ENCODE measurements around the gene FABP6.

Gene FABP6

DNA sequence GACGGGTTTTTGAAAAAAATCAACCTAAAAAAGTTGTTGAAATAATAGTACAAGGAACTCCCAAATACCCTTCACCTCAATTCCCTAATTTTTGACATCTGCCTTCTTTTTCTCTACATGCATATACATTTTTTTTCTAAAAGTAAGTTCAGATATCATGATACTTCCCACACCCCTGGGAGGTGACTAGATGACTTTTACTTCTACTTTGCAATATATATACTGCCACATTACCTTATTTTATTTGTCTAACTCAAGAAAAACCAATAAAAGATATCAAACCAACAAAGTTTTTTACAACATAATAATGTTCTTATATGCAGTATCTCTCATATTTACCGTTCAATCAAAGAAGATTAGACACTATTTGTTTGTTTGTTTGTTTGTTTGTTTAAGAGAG lies 52.0 kb downstream of the FABP6 start:
- DNase-seq (ENCODE audit: low spot score), result no peak
- in situ Hi-C loops (cut with MboI; ENCODE audit: low sequenced_read_pairs, unreplicated experiment), result no loop called here
- TF ChIP-seq, protein P1, sequence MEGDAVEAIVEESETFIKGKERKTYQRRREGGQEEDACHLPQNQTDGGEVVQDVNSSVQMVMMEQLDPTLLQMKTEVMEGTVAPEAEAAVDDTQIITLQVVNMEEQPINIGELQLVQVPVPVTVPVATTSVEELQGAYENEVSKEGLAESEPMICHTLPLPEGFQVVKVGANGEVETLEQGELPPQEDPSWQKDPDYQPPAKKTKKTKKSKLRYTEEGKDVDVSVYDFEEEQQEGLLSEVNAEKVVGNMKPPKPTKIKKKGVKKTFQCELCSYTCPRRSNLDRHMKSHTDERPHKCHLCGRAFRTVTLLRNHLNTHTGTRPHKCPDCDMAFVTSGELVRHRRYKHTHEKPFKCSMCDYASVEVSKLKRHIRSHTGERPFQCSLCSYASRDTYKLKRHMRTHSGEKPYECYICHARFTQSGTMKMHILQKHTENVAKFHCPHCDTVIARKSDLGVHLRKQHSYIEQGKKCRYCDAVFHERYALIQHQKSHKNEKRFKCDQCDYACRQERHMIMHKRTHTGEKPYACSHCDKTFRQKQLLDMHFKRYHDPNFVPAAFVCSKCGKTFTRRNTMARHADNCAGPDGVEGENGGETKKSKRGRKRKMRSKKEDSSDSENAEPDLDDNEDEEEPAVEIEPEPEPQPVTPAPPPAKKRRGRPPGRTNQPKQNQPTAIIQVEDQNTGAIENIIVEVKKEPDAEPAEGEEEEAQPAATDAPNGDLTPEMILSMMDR (IDR thresholded peaks at IDR 0.05; ENCODE audit: borderline replicate concordance, control extremely low read depth, extremely low read depth, insufficient read depth, missing control alignments), result no peak

DNA sequence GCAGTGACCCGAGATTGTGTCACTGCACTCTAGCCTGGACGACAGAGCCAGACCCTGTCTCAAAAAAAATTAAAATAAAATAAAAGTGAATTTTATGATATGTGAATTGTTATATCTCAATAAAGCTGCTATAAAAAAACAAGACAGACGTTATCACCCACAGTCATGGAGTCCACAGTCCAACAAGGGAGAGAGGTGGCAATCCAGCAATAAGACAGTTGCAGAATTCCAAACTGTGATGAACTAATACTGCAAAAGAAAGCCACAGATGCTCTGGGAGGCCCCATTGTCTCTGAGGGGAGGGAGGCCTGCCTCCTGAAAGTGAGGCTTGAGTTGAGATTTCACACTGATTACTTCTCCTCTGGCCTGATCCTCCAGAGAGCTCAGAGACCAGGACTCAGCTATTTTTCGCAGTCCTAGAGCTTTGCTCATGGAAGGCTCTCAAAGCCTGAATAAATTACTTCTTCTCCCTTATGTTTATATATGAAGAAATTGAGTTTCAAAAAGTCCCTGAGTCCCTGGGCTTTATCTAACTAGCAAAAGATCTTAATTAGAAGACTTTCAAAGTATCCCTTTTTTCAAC lies 55.1 kb downstream of the FABP6 start:
- in situ Hi-C loops (cut with MboI; ENCODE audit: low sequenced_read_pairs, unreplicated experiment), result no loop called here
- no peak for DNase-seq (ENCODE audit: low spot score)
- TF ChIP-seq, protein P1 (IDR thresholded peaks at IDR 0.05; ENCODE audit: borderline replicate concordance, control extremely low read depth, extremely low read depth, insufficient read depth, missing control alignments), result no peak

- DNase-seq (ENCODE audit: low spot score), result no peak
- in situ Hi-C loops (cut with MboI; ENCODE audit: low sequenced_read_pairs, unreplicated experiment), result no loop called here
- TF ChIP-seq, protein P1 (IDR thresholded peaks at IDR 0.05; ENCODE audit: borderline replicate concordance, control extremely low read depth, extremely low read depth, insufficient read depth, missing control alignments), result no peak
Measured at GRCh38 chr5:160285316-160285715, 56.0 kb downstream of the FABP6 start.

GRCh38 chr5:160286947-160287346 lies 57.6 kb downstream of the FABP6 start:
- no peak for DNase-seq (ENCODE audit: low spot score)
- in situ Hi-C loops (cut with MboI; ENCODE audit: low sequenced_read_pairs, unreplicated experiment), result no loop called here
- TF ChIP-seq, protein P1 (IDR thresholded peaks at IDR 0.05; ENCODE audit: borderline replicate concordance, control extremely low read depth, extremely low read depth, insufficient read depth, missing control alignments), result no peak

DNA sequence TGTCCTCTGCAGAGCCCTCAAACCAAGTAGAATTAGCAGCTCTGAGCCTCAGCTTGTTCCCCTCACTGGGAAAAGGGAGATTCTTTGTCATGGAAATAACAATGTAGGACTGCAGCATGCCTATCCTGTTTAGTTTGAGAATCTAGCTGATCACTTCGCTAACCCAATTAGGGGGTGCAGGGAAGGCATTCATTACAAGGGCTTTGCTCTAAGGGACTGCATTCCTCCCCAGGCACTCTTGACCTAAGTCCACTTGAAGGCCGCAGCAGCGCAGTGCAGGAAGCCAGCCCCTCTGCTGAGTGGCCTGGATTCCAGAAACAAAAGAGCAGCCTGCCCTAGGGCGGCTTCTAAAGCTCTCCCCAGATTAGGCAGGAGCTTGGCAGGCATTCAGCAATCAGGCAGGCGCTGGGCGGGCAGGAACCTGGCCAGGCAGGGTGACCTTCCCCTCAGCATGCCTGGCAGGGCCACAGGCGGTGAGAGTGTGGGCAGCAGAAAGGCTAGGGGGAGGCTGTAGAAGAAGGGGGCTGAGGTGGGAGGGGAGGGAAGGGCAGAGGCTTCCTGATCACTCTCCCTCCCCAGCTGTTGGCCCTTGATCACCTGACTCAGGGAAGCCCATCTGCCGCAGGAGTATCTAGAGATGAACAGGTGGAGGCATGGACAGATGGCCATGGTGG lies 58.2 kb downstream of the FABP6 start:
- TF ChIP-seq, protein P1 (IDR thresholded peaks at IDR 0.05; ENCODE audit: borderline replicate concordance, control extremely low read depth, extremely low read depth, insufficient read depth, missing control alignments), result no peak
- DNase-seq (ENCODE audit: low spot score), result no peak
- in situ Hi-C loops (cut with MboI; ENCODE audit: low sequenced_read_pairs, unreplicated experiment), result no loop called here

Data from GM13976 (cell line).